ENCODE measurements around the gene PEX13.
"Not testable (repeated sequence)": the region's sequence is repeated elsewhere in the genome, so short reads cannot be mapped to it uniquely, and the experiment has no call there.

PEX13 gene, protein sequence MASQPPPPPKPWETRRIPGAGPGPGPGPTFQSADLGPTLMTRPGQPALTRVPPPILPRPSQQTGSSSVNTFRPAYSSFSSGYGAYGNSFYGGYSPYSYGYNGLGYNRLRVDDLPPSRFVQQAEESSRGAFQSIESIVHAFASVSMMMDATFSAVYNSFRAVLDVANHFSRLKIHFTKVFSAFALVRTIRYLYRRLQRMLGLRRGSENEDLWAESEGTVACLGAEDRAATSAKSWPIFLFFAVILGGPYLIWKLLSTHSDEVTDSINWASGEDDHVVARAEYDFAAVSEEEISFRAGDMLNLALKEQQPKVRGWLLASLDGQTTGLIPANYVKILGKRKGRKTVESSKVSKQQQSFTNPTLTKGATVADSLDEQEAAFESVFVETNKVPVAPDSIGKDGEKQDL

DNA sequence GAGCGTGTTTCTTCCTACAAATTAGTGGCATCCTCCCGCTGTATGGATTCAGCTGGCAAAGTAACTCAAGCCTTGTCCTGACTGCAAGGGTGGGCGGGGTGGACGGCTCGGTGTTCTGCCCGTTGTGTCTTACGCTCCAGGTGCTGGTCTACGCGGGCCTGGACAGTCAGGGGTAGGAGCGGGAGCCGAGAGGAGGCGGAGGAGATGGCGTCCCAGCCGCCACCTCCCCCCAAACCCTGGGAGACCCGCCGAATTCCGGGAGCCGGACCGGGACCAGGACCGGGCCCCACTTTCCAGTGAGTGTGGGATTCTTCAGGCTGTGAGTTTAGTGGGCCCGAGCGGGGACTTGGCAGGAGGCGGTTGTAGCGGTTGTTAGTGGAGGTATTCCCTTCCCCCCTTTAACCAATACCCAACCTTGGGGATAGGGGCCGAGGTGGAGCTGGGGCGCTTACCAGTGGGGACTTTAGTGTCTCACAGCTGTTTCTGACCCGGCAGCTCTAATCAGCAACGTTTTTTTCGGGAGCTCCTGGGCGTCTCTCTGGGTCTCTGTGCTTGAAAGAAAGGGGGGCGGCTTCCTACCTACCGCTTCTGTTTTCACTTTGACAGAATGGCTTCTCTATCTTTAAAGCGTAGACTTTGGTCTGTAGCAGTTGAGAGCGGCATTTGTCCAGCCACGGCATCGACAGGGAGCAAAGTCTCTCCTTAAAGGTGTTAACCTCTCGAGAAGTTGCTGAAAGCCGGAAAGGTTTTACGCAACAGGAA lies at the start of gene PEX13, which contains the start of gene PUS10:
Gene PEX13 (plus strand): TSS at position 165 of the 762 bp plus-strand sequence. CDS start 40 bp downstream, at position 205.
Gene PUS10 (minus strand): TSS at position 700 of the 762 bp plus-strand sequence. CDS start 6,365 bp downstream, outside the sequence.
- peak; percentile 46 for DNase-seq

DNA sequence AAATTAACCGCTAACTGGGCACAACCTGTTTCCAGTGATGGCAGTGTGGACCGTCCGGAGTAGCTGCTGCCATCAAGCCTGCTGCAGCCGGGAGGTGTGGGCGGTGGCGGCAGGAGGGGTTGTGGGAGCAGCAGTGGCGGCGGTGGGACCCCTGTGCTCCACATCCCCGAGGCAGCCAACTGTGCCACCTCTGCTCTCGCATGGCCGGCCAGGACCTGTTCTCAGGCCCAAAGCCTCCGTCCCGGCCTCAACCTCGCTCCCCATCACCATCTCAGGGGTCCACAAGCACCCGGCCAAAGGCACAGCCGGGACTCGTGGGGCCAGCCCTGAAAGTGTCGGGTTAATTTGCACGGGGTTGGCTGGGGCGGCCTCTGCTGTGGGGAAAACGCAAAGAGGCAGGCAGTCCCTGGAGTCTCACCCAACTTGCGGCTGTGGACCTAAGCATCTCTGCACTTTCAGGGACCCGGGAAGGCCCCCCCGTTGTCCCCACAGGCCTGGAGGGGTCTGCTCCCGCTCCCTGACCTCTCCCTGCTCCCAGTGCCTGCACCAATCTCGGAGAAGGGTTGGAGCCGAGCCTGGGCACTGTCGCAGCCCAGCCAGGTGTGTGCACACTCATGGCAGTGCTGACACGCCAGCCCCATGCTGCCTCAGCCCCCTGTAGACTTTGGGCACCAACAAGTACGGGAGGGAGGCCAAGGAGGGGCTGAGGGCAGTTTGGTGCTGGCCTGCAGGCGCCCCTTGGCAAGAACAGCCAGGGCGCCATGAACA lies 44.4 kb upstream of the PEX13 start:
- no peak for DNase-seq

- DNase-seq: no peak
Observed at GRCh38 chr2:60973705-60974104, 43.8 kb upstream of the PEX13 start.

DNA sequence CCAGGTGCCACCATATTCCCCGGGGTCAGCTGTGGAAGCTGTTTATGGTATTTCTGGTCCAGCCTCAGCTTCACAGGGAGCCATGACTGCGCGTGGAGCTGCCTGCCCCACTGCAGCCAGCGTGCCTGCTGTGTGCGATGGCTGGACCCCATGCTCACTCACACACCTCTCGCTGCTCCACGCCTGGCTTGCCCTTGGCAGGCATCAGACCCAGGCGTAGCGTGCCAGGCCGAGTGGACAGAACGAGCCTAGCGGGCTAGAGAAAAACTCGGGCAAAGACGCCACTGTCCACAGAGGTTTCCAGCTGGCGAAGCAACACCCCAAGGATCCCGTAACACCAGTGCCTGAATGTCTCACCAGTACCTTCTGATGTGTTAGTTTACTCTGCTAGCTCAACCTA lies 42.9 kb upstream of the PEX13 start:
- DNase-seq: no peak

- no peak for DNase-seq
Observed at GRCh38 chr2:60976256-60976850, 41.2 kb upstream of the PEX13 start.

DNA sequence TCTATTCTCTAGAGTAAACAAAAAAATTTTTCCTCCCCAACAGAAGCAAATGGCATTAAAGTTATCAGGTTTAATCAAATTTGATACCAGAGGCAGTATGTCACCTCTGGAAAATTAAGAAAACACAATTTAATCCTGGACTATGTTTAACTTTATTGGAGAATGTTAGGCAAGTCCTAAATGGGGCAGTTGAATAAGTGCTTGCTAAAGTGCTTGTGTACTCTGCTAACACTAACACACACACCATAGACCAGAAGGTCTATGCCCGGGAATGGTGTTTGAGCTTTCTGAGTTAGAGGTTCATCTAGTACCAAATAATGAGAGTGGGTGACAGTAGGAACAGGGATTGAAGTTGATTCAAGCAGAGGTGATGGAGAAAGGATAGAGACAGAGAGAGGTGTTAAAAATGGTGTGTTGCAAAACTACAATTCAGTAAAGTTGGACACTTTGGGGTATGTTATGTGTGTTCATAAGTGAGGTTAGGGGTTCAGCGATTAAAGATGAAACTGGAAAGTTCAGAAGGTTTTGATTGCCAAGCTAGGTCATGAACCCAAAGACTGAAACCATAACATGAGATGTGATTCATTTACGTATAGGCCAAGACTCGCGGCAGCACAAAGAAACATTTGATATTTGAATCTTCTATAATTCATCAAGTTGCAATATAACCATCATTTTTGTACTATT lies 40.5 kb upstream of the PEX13 start:
- DNase-seq: no peak

- no peak for DNase-seq
Observed at GRCh38 chr2:60977562-60977895, 40.0 kb upstream of the PEX13 start.

- no peak for DNase-seq
Observed at GRCh38 chr2:60979231-60979630, 38.3 kb upstream of the PEX13 start.

DNA sequence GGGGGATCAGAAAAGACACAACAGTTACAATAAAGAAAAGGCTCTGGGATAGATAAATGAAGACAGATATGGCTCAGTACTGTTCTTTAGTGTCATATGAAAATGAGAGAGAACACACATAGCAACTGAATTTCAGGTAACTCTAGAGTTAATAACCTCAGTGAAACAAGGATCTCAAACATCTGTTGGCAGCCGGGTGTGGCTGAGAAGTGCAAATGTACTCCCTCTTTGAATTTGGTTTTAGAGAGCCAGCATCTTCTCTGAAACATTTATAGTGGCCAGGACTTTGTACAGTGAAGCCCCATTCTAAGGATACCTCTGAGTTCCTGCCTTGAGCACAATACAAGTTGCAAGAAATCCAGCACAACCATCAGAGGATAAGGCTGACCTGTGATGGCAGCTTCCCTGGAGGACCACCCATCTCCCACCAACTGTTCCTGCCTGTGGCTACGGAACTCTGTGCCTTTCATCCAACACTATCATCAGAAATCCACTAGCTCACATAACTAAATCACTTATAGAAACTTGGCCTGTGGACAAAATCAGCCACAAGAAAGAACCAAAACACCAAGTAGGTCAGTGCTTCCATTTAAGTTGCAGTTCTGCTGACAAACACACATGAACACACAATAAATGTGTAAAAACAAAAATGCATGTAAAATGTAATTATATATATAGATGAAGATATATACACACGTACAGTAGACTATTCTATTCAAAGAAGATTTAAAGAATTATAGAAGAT lies 37.3 kb upstream of the PEX13 start:
- DNase-seq: no peak

DNA sequence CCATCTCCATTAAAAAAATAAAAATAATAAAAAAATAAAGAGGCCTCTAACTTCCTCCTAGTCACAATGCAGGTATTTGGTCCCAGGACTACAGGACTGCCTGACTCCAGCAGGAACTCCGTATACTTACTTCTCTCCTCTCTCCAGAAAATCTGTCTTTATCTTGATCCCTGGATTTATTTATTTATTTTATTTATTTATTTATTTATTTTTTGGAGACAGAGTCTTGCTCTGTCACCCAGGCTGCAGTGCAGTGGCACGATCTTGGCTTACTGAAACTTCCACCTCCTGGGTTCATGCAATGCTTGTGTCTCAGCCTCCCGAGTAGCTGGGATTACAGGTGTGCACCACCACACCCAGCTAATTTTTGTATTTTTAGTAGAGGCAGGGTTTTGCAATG lies 35.5 kb upstream of the PEX13 start:
- DNase-seq: not testable (repeated sequence)

GRCh38 chr2:60984720-60985119 lies 32.8 kb upstream of the PEX13 start:
- no peak for DNase-seq

DNA sequence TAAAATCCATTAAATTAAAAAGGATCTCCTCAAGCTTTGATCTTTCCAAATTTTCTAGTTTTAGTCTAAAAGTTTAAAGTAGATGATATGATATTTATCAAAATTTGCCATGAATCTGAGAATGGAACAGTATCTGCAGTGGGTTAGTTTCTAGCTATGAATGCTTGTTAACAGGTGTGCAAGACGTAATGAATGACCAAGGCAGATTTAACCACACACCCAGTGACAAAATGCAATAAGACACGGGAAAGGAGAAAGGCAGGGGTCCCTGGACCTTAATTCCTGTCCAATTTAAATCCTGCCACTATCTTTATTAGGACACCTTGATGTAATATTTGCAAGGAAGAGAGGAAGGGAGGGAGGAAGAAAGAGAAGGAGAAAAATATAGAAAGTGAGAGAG lies 30.5 kb upstream of the PEX13 start:
- DNase-seq: no peak

GRCh38 chr2:60987656-60988055 lies 29.9 kb upstream of the PEX13 start:
- not testable (repeated sequence) for DNase-seq

DNA sequence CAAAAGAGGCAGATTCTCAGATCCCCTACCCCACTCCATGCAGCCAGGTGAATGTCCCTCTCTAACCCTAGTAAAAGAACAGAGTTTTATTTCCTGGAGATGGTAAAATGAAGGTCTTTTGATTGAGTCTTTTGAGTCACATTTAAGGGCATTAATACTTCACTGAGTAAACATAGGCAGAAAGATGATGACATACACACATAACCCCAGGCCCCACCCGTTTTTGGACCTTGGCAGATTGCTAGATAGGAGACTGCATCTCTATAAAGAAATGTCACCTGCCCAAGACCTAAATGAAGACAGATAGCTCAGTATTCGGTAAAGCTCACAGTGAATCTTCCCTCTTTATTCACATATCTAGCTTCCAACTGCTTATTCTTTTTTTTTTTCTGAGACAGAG lies 28.3 kb upstream of the PEX13 start:
- no peak for DNase-seq

GRCh38 chr2:60991644-60992043 lies 25.9 kb upstream of the PEX13 start:
- no peak for DNase-seq

- DNase-seq: no peak
Observed at GRCh38 chr2:60992985-60993392, 24.5 kb upstream of the PEX13 start.

- DNase-seq: no peak
Observed at GRCh38 chr2:60994131-60994530, 23.4 kb upstream of the PEX13 start.

- DNase-seq: peak; percentile 43
Observed at GRCh38 chr2:60998628-60999545, 18.6 kb upstream of the PEX13 start.

- no peak for DNase-seq
Observed at GRCh38 chr2:61005736-61006135, 11.8 kb upstream of the PEX13 start.

GRCh38 chr2:61006486-61007105 lies 10.9 kb upstream of the PEX13 start:
- DNase-seq: no peak

All from KG1 (cell line).